Mammary epithelial cell (primary cell): ENCODE measurements around the gene PROM1.

ENCODE experiments used
- CTCF ChIP-seq, 2 donors: IDR thresholded peaks in 1 of 2; conservative IDR thresholded peaks in 1 of 2; 2 replicates each; pipeline ENCODE4 v1.5.1; 2011 to 2012; ENCODE audit warnings: inconsistent platforms in 2 of 2, low read length in 2 of 2, mild to moderate bottlenecking in 2 of 2, control low read depth in 1 of 2, low read depth in 1 of 2; ENCODE audit not compliant: insufficient read depth in 1 of 2; ENCODE audit errors: extremely low read depth in 1 of 2
- EZH2 ChIP-seq: IDR thresholded peaks from 2 replicates; pipeline ENCODE4 v1.6.1; 2012; ENCODE audit warnings: low read length, inconsistent platforms, borderline replicate concordance

- TF ChIP-seq CTCF (conservative IDR thresholded peaks at IDR 0.05 in 1 of 2, IDR thresholded peaks at IDR 0.05 in 1 of 2; ENCODE audit: extremely low read depth in 1 of 2, insufficient read depth in 1 of 2, low read depth in 1 of 2, low read length in 2 of 2) (no peak), EZH2 (no peak)
Measured at GRCh38 chr4:16018841-16019240, 65.0 kb downstream of the PROM1 start.
